ENCODE measurements around the gene FRG1.

DNA sequence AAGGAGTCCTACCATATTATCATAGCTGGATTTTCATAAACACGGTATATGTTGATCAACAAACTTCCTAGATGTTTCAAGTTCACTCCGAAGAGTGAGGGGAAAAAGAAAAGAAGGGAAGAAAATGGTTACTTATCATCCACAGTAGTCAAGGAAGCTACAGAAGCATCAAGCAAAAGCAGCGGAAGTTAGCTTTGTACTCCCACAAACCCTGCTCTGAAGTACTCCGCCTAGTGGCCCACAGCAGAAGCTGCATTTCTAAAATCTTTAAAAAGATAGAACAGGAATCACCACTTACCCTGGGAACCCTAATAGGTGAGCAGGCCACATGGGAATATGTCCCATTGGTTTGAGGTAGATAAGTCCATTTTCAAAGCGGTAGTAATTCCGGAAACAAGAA, 28.5 kb upstream of the FRG1 start:
- TF ChIP-seq, protein P1, sequence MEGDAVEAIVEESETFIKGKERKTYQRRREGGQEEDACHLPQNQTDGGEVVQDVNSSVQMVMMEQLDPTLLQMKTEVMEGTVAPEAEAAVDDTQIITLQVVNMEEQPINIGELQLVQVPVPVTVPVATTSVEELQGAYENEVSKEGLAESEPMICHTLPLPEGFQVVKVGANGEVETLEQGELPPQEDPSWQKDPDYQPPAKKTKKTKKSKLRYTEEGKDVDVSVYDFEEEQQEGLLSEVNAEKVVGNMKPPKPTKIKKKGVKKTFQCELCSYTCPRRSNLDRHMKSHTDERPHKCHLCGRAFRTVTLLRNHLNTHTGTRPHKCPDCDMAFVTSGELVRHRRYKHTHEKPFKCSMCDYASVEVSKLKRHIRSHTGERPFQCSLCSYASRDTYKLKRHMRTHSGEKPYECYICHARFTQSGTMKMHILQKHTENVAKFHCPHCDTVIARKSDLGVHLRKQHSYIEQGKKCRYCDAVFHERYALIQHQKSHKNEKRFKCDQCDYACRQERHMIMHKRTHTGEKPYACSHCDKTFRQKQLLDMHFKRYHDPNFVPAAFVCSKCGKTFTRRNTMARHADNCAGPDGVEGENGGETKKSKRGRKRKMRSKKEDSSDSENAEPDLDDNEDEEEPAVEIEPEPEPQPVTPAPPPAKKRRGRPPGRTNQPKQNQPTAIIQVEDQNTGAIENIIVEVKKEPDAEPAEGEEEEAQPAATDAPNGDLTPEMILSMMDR (IDR thresholded peaks at IDR 0.05), result peak in 2 of 6 experiments; percentile 6 to 36
- TF ChIP-seq POLR2A (IDR thresholded peaks at IDR 0.05), result no peak

Data from adrenal gland (tissue), 5 donors.